ENCODE data around the gene MOB3B. TPM values are rescaled to one million over a fixed set of nuclear protein-coding genes. Genes with fewer than 3 reads are reported as not detected.
"Not testable (repeated sequence)": the region's sequence is repeated elsewhere in the genome, so short reads cannot be mapped to it uniquely, and the experiment has no call there.

Gene MOB3B
- total RNA-seq, 4 donors from 2014 or later = 8.2 to 16.5 (median 10.5) TPM

DNA sequence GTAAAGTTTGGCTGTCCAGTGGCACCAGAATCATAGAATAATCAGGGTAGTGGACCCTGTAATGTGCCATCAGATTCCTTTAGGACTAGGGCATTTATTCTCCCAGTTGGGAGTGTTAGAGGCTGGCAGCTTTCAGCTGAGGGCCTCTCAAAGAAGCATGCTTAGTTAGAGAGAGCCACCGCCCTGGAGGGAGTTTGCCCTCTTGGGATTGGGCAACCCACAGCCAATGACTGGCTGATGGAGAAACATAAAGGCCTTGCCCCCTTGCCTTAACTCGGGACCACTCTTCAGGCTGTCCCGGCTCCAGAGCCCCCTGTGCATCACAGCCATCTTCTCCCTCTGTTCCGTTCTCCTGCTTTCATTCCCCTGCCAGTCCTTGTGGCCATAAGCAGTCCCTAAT lies 26.0 kb downstream of the MOB3B start:
- intact Hi-C loops (cut with DNase I; ENCODE audit: low total_unique reads) = no loop called here
- no peak for DNase-seq (ENCODE audit: low spot score in 2 of 2)
- no peak overlapping the region for H3K4me3 ChIP-seq (ENCODE audit: low read depth, poor library complexity, severe bottlenecking)
- 92 to 93% methylated on average over 4 of the region's 4 CpGs for WGBS, 2 donors
- no peak for TF ChIP-seq POLR2A (IDR thresholded peaks at IDR 0.05)
- TF ChIP-seq, protein P1, sequence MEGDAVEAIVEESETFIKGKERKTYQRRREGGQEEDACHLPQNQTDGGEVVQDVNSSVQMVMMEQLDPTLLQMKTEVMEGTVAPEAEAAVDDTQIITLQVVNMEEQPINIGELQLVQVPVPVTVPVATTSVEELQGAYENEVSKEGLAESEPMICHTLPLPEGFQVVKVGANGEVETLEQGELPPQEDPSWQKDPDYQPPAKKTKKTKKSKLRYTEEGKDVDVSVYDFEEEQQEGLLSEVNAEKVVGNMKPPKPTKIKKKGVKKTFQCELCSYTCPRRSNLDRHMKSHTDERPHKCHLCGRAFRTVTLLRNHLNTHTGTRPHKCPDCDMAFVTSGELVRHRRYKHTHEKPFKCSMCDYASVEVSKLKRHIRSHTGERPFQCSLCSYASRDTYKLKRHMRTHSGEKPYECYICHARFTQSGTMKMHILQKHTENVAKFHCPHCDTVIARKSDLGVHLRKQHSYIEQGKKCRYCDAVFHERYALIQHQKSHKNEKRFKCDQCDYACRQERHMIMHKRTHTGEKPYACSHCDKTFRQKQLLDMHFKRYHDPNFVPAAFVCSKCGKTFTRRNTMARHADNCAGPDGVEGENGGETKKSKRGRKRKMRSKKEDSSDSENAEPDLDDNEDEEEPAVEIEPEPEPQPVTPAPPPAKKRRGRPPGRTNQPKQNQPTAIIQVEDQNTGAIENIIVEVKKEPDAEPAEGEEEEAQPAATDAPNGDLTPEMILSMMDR (IDR thresholded peaks at IDR 0.05) = no peak

DNA sequence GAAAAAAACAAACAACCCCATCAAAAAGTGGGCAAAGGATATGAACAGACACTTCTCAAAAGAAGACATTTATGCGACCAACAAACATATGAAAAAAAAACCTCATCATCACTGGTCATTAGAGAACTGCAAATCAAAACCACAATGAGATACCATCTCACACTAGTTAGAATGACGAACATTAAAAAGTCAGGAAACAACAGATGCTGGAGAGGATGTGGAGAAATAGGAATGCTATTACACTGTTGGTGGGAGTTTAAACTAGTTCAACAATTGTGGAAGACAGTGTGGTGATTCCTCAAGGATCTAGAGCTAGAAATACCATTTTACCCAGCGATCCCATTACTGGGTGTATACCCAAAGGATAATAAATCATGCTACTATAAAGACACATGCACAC lies 28.7 kb downstream of the MOB3B start:
- intact Hi-C loops (cut with DNase I; ENCODE audit: low total_unique reads); DNase-seq (ENCODE audit: low spot score in 2 of 2); H3K4me3 ChIP-seq (ENCODE audit: low read depth, poor library complexity, severe bottlenecking): not testable (repeated sequence)
- 90 to 93% methylated on average over 3 of the region's 3 CpGs for WGBS, 2 donors

DNA sequence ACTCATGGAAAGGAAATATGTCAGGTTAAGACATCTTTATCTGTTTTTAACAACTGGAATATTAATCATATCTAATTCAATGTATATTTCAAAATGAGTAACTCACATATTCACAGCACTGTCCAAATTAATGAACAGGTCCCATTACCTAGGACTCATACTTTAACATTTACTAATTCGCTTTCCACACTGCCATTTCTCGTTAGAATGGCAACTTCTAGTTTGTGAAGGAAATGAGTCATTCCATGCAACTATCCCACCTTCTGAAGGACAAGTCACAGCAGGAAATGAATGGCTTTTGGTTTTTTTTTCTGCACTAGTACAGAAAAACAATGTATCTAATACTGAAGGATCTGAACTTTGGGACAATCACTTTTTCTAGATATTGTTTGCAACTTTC lies 30.2 kb downstream of the MOB3B start:
- TF ChIP-seq, protein P1 (IDR thresholded peaks at IDR 0.05) = no peak
- no peak for TF ChIP-seq POLR2A (IDR thresholded peaks at IDR 0.05)
- no peak for DNase-seq (ENCODE audit: low spot score in 2 of 2)
- WGBS, 2 donors = 30 to 36% methylated on average over 2 of the region's 2 CpGs
- H3K4me3 ChIP-seq (ENCODE audit: low read depth, poor library complexity, severe bottlenecking) = no peak overlapping the region
- intact Hi-C loops (cut with DNase I; ENCODE audit: low total_unique reads) = no loop called here

DNA sequence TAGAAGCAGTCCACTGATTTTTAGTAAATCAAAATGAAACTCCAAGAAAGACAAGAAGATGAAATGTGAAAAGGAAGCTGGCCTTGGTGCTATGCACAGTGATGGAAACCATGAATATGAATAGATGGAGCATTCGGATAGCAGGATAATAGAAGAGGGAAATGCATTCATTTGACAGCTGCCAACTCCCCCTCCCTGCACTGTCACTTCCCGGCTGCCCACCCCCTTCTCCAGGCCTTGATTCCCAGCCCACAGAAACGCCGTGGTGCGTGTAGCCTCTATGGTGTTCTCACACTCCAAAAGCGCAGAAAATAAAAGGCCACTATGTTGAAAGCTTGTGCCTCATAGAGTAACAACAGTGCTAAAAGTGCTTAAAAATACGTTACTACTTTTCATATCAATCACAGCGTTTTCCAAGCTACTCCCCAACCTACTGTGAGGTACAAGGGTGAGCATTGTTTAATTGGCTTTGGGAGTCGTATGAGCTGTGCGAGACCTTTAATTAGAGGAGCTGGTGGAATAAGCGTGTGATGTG lies 31.7 kb downstream of the MOB3B start:
- intact Hi-C loops (cut with DNase I; ENCODE audit: low total_unique reads) = no loop called here
- WGBS, 2 donors = 76 to 83% methylated on average over 11 of the region's 11 CpGs
- DNase-seq (ENCODE audit: low spot score in 2 of 2) = no peak
- no peak for TF ChIP-seq POLR2A (IDR thresholded peaks at IDR 0.05)
- TF ChIP-seq, protein P1 (IDR thresholded peaks at IDR 0.05) = no peak
- no peak overlapping the region for H3K4me3 ChIP-seq (ENCODE audit: low read depth, poor library complexity, severe bottlenecking)

DNA sequence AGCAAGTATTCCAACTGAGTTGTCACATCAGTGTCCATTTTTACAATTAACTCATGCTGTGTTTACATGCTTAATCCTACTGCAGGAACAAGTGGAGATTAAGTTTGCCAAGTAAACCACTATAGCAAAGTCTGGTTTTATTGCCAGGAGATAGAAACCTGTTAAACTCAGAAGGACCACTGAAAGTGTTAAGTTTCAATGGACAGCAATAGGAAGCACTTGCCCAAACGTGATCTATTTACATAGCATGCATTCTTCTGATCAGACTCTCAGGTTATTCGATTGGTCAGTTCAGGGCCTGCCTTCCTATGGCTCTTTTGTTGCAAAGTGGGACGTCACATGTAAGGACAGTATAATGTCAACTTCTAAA lies 33.5 kb downstream of the MOB3B start:
- H3K4me3 ChIP-seq (ENCODE audit: low read depth, poor library complexity, severe bottlenecking) = no peak overlapping the region
- WGBS, 2 donors = 56 to 60% methylated on average over 3 of the region's 3 CpGs
- TF ChIP-seq, protein P1 (IDR thresholded peaks at IDR 0.05) = no peak
- TF ChIP-seq POLR2A (IDR thresholded peaks at IDR 0.05) = no peak
- no peak for DNase-seq (ENCODE audit: low spot score in 2 of 2)
- intact Hi-C loops (cut with DNase I; ENCODE audit: low total_unique reads) = no loop called here

DNA sequence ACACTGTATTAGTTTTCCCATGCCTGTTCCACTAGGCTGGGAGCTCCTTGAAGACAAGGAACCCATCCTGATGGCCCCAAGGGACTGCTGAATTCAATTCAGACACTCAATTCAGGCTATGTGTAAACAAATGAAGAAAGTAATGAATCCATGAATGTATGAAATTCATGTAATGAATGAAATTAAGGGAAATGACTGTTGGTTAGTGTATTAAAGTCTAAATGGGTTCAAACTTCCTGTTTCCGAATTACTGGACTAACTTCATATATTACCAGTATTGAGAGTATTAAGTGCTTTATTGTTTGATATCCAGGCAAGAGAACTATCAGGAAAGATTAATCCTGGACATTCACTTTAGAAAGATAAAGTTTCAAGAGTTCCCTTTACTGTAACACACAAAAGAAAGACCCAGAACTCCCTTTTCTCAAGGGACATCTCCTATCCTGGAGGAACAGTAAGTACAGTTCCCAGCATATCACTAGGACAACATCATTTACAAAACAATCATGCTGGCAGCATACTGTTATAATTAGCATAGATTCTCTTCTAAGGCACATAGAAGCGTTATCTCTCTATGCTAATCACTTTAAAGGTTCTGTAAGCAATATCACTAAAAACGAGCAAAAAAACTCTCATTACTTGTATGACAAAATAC lies 34.0 kb downstream of the MOB3B start:
- no peak for TF ChIP-seq POLR2A (IDR thresholded peaks at IDR 0.05)
- TF ChIP-seq, protein P1 (IDR thresholded peaks at IDR 0.05) = no peak
- no peak overlapping the region for H3K4me3 ChIP-seq (ENCODE audit: low read depth, poor library complexity, severe bottlenecking)
- intact Hi-C loops (cut with DNase I; ENCODE audit: low total_unique reads) = no loop called here
- WGBS, 2 donors = 31 to 42% methylated on average over 3 of the region's 3 CpGs
- no peak for DNase-seq (ENCODE audit: low spot score in 2 of 2)
